HFFc6 (cell line): ENCODE results near the gene PURA. TPM values are rescaled to one million over a fixed set of nuclear protein-coding genes. Genes with fewer than 3 reads are reported as not detected.

ENCODE experiments used
- DNase-seq: peaks from one replicate; pipeline ENCODE4 v3.0.0-alpha.2; 2018
- H3K27ac Mint-ChIP-seq: 2 replicates; pipeline ENCODE4 v1.8.0; 2020; ENCODE audit warnings: mild to moderate bottlenecking, mixed read lengths
- H3K27me3 Mint-ChIP-seq: 2 replicates; pipeline ENCODE4 v1.8.0; 2021; ENCODE audit warnings: mild to moderate bottlenecking, moderate library complexity, mixed read lengths; ENCODE audit not compliant: insufficient read depth
- H3K36me3 Mint-ChIP-seq: 2 replicates; pipeline ENCODE4 v1.8.0; 2021; ENCODE audit warnings: low read depth, mixed read lengths
- H3K4me1 Mint-ChIP-seq: 2 replicates; pipeline ENCODE4 v1.8.0; 2020; ENCODE audit warnings: low read depth, mixed read lengths
- H3K4me3 Mint-ChIP-seq: 2 replicates; pipeline ENCODE4 v1.8.0; 2020; ENCODE audit warnings: mild to moderate bottlenecking, moderate library complexity, mixed read lengths
- H3K9me3 Mint-ChIP-seq: 2 replicates; pipeline ENCODE4 v1.8.0; 2020; ENCODE audit warnings: mild to moderate bottlenecking, mixed read lengths
- CTCF ChIP-seq: fragments of 200-600 bp; sonication (generic); IDR thresholded peaks from 2 replicates; pipeline ENCODE4 v1.5.0; 2021; ENCODE audit warnings: antibody characterized with exemption, mild to moderate bottlenecking
- total RNA-seq, 6 experiments: library from RNA; stranded (reverse); fragmentation: NEBNext Ultra II Directional; extraction: Animal tissue kit (Norgen Biotek cat#: 25700); gene quantifications; 2 replicates in 1 of 6; 3 replicates in 5 of 6; pipeline ENCODE4 v1.2.3, GENCODE V29; 2021

Gene PURA
- total RNA-seq, 6 experiments from 2014 or later: 21.1 to 26.1 (median 22.3) TPM

GRCh38 chr5:140109759-140110645 lies 3.9 kb upstream of the PURA start:
- Mint-ChIP-seq H3K27me3 (no peaks in the 10 kb centered on the region; the same call in 1 of the 2 replicates), H3K9me3 (no peaks in the 10 kb centered on the region), H3K36me3 (peaks cover 6% of the 10 kb centered on the region), H3K27ac (peak overlapping the region; percentile 61), H3K4me1 (peaks cover 60% of the 10 kb centered on the region), H3K4me3 (peak overlapping the region; percentile 96)
- DNase-seq: no peak
- no peak for TF ChIP-seq CTCF

DNA sequence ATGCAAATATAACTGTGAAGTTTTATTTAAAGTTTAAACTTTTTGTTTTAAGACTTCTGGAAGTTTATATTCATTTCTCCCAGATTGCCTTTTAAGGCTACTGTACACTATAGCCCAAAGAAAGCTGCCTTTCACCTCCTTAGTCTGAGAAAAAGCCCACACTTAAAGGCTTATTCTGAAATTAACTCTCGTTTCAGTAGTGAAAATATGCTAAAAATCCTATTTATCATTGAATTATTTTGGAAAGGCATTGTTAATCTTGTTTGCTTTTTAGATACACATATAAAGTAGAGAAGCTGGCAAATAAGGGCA lies 3.3 kb upstream of the PURA start:
- no peak for TF ChIP-seq CTCF
- Mint-ChIP-seq H3K27ac (no peak overlapping the region), H3K4me3 (no peak overlapping the region), H3K36me3 (peaks cover 9% of the 10 kb centered on the region), H3K9me3 (no peaks in the 10 kb centered on the region), H3K27me3 (no peaks in the 10 kb centered on the region; the same call in 1 of the 2 replicates), H3K4me1 (peaks cover 66% of the 10 kb centered on the region)
- DNase-seq: no peak

GRCh38 chr5:140111011-140111858 lies 2.7 kb upstream of the PURA start:
- peaks cover 9% of the 10 kb centered on the region for H3K36me3 Mint-ChIP-seq
- H3K4me3 Mint-ChIP-seq: no peak overlapping the region
- DNase-seq: no peak
- 0 out of 2 replicates have a peak overlapping the region, but pooled peaks have one; percentile 83 for H3K27ac Mint-ChIP-seq
- H3K9me3 Mint-ChIP-seq: no peaks in the 10 kb centered on the region
- no peak for TF ChIP-seq CTCF
- no peaks in the 10 kb centered on the region; the same call in 1 of the 2 replicates for H3K27me3 Mint-ChIP-seq
- peaks cover 73% of the 10 kb centered on the region for H3K4me1 Mint-ChIP-seq

DNA sequence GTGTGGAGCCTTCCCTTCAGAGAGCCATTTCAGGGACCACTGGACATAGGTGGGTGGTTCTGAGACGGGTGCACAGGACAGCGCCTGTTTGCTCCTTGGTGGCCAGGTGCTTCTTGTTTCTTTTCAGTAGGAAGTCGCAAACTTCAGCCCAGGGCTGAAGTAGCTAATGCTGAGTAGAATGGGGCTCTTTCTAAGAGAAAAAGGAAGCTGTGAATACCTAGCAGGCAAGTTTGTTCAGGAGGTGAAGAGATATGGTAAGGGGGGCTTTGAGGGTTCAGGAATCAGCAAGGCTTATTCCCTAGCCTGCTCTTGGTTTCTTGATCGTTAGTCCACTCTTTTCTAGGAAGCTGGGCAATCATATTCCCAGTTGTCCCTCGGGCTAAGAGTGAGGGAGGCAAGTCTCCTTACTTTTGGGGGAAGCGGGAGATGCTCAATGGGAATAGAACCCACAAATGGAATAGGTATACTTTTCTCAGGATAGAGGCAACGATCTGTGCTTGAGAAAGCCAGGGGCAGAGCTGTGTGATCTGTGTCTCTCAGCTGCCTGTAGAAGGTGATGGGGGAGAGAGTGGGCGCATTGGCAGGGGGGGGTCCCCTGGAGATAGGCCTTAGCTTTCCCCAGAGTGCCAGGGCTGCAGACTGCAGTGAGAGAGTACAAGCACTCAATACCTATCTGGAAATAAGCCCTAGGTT lies 1.9 kb upstream of the PURA start:
- peak overlapping the region; percentile 92 for H3K4me3 Mint-ChIP-seq
- no peaks in the 10 kb centered on the region; the same call in 1 of the 2 replicates for H3K27me3 Mint-ChIP-seq
- H3K4me1 Mint-ChIP-seq: peaks cover 73% of the 10 kb centered on the region
- peaks cover 9% of the 10 kb centered on the region for H3K36me3 Mint-ChIP-seq
- no peaks in the 10 kb centered on the region for H3K9me3 Mint-ChIP-seq
- peak overlapping the region; percentile 83 for H3K27ac Mint-ChIP-seq
- no peak for DNase-seq
- TF ChIP-seq CTCF: no peak

- H3K27me3 Mint-ChIP-seq: no peaks in the 10 kb centered on the region
- peak overlapping the region; percentile 92 for H3K4me3 Mint-ChIP-seq
- DNase-seq: peak; percentile 37
These were observed 1.2 kb upstream of the PURA start for GRCh38 chr5:140112685-140113179.

More at GRCh38 chr5:140112685-140113179, 1.2 kb upstream of the PURA start:
- Mint-ChIP-seq H3K9me3 (no peaks in the 10 kb centered on the region), H3K36me3 (peaks cover 9% of the 10 kb centered on the region), H3K27ac (peak overlapping the region; percentile 83), H3K4me1 (peaks cover 73% of the 10 kb centered on the region)
- TF ChIP-seq CTCF: no peak
